ENCODE measurements around the gene NSUN5. TPM values are rescaled to one million over a fixed set of nuclear protein-coding genes. Genes with fewer than 3 reads are reported as not detected.
"Not testable (repeated sequence)": the region's sequence is repeated elsewhere in the genome, so short reads cannot be mapped to it uniquely, and the experiment has no call there.

NSUN5 gene
- total RNA-seq, 2 experiments from 2014 or later: 53.3 to 57.0 TPM

GRCh38 chr7:73304071-73304470 is 4.6 kb downstream of the NSUN5 start:
- H3K4me1 Mint-ChIP-seq (ENCODE audit: low read depth): peaks cover 22% of the 10 kb centered on the region
- H3K27ac Mint-ChIP-seq: no peak overlapping the region
- DNase-seq: no peak
- H3K27me3 Mint-ChIP-seq (ENCODE audit: low read depth): no peaks in the 10 kb centered on the region
- intact Hi-C loops (cut with micrococcal nuclease): no loop called here
- no peak overlapping the region for H3K4me3 Mint-ChIP-seq
- peaks cover 24% of the 10 kb centered on the region for H3K36me3 Mint-ChIP-seq (ENCODE audit: low read depth)
- H3K9me3 Mint-ChIP-seq: no peaks in the 10 kb centered on the region
- CTCF ChIA-PET: no interaction called here

- CTCF ChIA-PET: no interaction called here
- Mint-ChIP-seq H3K27ac (no peak overlapping the region), H3K4me1 (ENCODE audit: low read depth) (peaks cover 21% of the 10 kb centered on the region), H3K9me3 (no peaks in the 10 kb centered on the region), H3K36me3 (ENCODE audit: low read depth) (peaks cover 23% of the 10 kb centered on the region), H3K27me3 (ENCODE audit: low read depth) (no peaks in the 10 kb centered on the region), H3K4me3 (no peak overlapping the region)
- DNase-seq: no peak
- intact Hi-C loops (cut with micrococcal nuclease): no loop called here
These were observed 5.1 kb downstream of the NSUN5 start for GRCh38 chr7:73303546-73303945.

- H3K4me3 Mint-ChIP-seq; H3K27ac Mint-ChIP-seq; CTCF ChIA-PET; H3K9me3 Mint-ChIP-seq; DNase-seq; intact Hi-C loops (cut with micrococcal nuclease); H3K27me3 Mint-ChIP-seq (ENCODE audit: low read depth): not testable (repeated sequence)
- Mint-ChIP-seq H3K36me3 (ENCODE audit: low read depth) (peaks cover 19% of the 10 kb centered on the region), H3K4me1 (ENCODE audit: low read depth) (peaks cover 17% of the 10 kb centered on the region)
These were observed 5.8 kb downstream of the NSUN5 start for GRCh38 chr7:73302846-73303245.

- intact Hi-C loops (cut with micrococcal nuclease); CTCF ChIA-PET; H3K4me3 Mint-ChIP-seq; H3K4me1 Mint-ChIP-seq (ENCODE audit: low read depth); H3K9me3 Mint-ChIP-seq; H3K27me3 Mint-ChIP-seq (ENCODE audit: low read depth); DNase-seq; H3K36me3 Mint-ChIP-seq (ENCODE audit: low read depth); H3K27ac Mint-ChIP-seq: not testable (repeated sequence)
These were observed 7.5 kb downstream of the NSUN5 start for GRCh38 chr7:73301108-73301507.

- H3K4me3 Mint-ChIP-seq; H3K36me3 Mint-ChIP-seq (ENCODE audit: low read depth); CTCF ChIA-PET; intact Hi-C loops (cut with micrococcal nuclease); H3K27me3 Mint-ChIP-seq (ENCODE audit: low read depth); H3K9me3 Mint-ChIP-seq; H3K27ac Mint-ChIP-seq; DNase-seq; H3K4me1 Mint-ChIP-seq (ENCODE audit: low read depth): not testable (repeated sequence)
These were observed 8.8 kb downstream of the NSUN5 start for GRCh38 chr7:73299812-73300211.

- CTCF ChIA-PET; H3K4me3 Mint-ChIP-seq; H3K36me3 Mint-ChIP-seq (ENCODE audit: low read depth); H3K27me3 Mint-ChIP-seq (ENCODE audit: low read depth); intact Hi-C loops (cut with micrococcal nuclease); DNase-seq; H3K9me3 Mint-ChIP-seq; H3K4me1 Mint-ChIP-seq (ENCODE audit: low read depth); H3K27ac Mint-ChIP-seq: not testable (repeated sequence)
These were observed 10.9 kb downstream of the NSUN5 start for GRCh38 chr7:73297706-73298105.

- intact Hi-C loops (cut with micrococcal nuclease); H3K36me3 Mint-ChIP-seq (ENCODE audit: low read depth); DNase-seq; H3K27ac Mint-ChIP-seq; H3K4me1 Mint-ChIP-seq (ENCODE audit: low read depth); H3K27me3 Mint-ChIP-seq (ENCODE audit: low read depth); H3K9me3 Mint-ChIP-seq; CTCF ChIA-PET; H3K4me3 Mint-ChIP-seq: not testable (repeated sequence)
These were observed 11.4 kb downstream of the NSUN5 start for GRCh38 chr7:73297235-73297634.

GRCh38 chr7:73277210-73277609 is 31.4 kb downstream of the NSUN5 start:
- intact Hi-C loops (cut with micrococcal nuclease); CTCF ChIA-PET; H3K4me3 Mint-ChIP-seq; H3K4me1 Mint-ChIP-seq (ENCODE audit: low read depth); DNase-seq; H3K36me3 Mint-ChIP-seq (ENCODE audit: low read depth); H3K27me3 Mint-ChIP-seq (ENCODE audit: low read depth); H3K9me3 Mint-ChIP-seq; H3K27ac Mint-ChIP-seq: not testable (repeated sequence)

GRCh38 chr7:73267813-73268212 is 40.8 kb downstream of the NSUN5 start:
- H3K27me3 Mint-ChIP-seq (ENCODE audit: low read depth); H3K27ac Mint-ChIP-seq; H3K36me3 Mint-ChIP-seq (ENCODE audit: low read depth); CTCF ChIA-PET; H3K4me1 Mint-ChIP-seq (ENCODE audit: low read depth); H3K4me3 Mint-ChIP-seq; DNase-seq; intact Hi-C loops (cut with micrococcal nuclease); H3K9me3 Mint-ChIP-seq: not testable (repeated sequence)

GRCh38 chr7:73266719-73267368 is 41.8 kb downstream of the NSUN5 start:
- H3K4me3 Mint-ChIP-seq, CTCF ChIA-PET: not testable (repeated sequence)

GRCh38 chr7:73262416-73262815 is 46.2 kb downstream of the NSUN5 start:
- DNase-seq; H3K27ac Mint-ChIP-seq; H3K9me3 Mint-ChIP-seq; H3K36me3 Mint-ChIP-seq (ENCODE audit: low read depth); H3K4me1 Mint-ChIP-seq (ENCODE audit: low read depth); H3K4me3 Mint-ChIP-seq; intact Hi-C loops (cut with micrococcal nuclease); H3K27me3 Mint-ChIP-seq (ENCODE audit: low read depth); CTCF ChIA-PET: not testable (repeated sequence)

More at GRCh38 chr7:73266719-73267368, 41.8 kb downstream of the NSUN5 start:
- H3K27ac Mint-ChIP-seq; DNase-seq; H3K36me3 Mint-ChIP-seq (ENCODE audit: low read depth); H3K27me3 Mint-ChIP-seq (ENCODE audit: low read depth); intact Hi-C loops (cut with micrococcal nuclease); H3K4me1 Mint-ChIP-seq (ENCODE audit: low read depth); H3K9me3 Mint-ChIP-seq: not testable (repeated sequence)
